Astrocyte of the spinal cord (primary cell): ENCODE results near the gene TMF1.

Experiments used
- DNase-seq: peaks from one replicate; pipeline ENCODE4 v3.0.0; 2011; ENCODE audit warnings: low read depth, low spot score
- H3K4me3 ChIP-seq: 2 replicates; pipeline ENCODE4 v1.5.1; 2011; ENCODE audit warnings: low read depth, mild to moderate bottlenecking, low read length, moderate library complexity
- in situ Hi-C: cut with HindIII; loops from 2 replicates; pipeline ENCODE4 v1.10.0; 2017; ENCODE audit warnings: low sequenced_read_pairs
- TF ChIP-seq, protein P1 (sequence below): IDR thresholded peaks from 2 replicates; pipeline ENCODE4 v1.5.1; 2012; ENCODE audit warnings: low read depth, mild to moderate bottlenecking, low read length, inconsistent platforms

The TMF1 gene

DNA sequence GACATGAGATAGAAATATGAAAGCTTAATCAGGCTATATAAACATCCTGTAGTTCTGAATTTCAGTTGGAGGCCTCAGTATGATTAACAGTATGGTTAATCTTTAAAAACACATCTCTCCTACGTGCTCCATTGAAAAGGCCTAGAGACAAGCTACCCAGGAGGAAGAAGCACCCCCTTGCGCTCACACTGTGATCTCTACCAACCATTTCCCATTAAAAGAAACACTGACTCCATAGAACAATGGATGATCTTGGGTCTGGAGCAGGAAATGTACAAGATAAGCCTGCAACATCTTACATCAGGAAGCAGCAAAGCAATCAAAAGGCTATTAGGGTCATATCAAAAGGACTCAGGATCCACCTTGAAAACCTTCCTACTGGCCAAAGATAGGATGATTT is 35.2 kb downstream of the TMF1 start:
- H3K4me3 ChIP-seq = no peak overlapping the region
- TF ChIP-seq, protein P1, sequence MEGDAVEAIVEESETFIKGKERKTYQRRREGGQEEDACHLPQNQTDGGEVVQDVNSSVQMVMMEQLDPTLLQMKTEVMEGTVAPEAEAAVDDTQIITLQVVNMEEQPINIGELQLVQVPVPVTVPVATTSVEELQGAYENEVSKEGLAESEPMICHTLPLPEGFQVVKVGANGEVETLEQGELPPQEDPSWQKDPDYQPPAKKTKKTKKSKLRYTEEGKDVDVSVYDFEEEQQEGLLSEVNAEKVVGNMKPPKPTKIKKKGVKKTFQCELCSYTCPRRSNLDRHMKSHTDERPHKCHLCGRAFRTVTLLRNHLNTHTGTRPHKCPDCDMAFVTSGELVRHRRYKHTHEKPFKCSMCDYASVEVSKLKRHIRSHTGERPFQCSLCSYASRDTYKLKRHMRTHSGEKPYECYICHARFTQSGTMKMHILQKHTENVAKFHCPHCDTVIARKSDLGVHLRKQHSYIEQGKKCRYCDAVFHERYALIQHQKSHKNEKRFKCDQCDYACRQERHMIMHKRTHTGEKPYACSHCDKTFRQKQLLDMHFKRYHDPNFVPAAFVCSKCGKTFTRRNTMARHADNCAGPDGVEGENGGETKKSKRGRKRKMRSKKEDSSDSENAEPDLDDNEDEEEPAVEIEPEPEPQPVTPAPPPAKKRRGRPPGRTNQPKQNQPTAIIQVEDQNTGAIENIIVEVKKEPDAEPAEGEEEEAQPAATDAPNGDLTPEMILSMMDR = no peak
- in situ Hi-C loops = no loop called here
- DNase-seq = no peak

DNA sequence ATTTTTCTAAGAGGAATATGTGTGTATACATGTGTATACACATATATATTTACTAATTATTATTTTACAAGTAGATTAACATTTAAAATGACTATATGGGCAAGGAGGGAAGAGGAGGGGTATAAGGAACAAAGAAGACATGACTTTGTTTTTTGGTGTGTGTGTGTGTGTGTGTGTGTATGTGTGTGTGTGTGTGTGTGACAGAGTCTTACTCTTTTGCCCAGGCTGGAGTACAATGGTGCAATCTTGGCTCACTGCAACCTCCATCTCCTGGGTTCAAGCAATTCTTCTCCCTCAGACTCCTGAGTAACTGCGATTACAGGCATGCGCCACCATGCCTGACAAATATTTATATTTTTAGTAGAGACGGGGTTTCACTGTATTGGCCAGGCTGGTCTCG is 36.0 kb downstream of the TMF1 start:
- no peak for DNase-seq
- TF ChIP-seq, protein P1 = no peak
- H3K4me3 ChIP-seq = no peak overlapping the region
- in situ Hi-C loops = no loop called here

DNA sequence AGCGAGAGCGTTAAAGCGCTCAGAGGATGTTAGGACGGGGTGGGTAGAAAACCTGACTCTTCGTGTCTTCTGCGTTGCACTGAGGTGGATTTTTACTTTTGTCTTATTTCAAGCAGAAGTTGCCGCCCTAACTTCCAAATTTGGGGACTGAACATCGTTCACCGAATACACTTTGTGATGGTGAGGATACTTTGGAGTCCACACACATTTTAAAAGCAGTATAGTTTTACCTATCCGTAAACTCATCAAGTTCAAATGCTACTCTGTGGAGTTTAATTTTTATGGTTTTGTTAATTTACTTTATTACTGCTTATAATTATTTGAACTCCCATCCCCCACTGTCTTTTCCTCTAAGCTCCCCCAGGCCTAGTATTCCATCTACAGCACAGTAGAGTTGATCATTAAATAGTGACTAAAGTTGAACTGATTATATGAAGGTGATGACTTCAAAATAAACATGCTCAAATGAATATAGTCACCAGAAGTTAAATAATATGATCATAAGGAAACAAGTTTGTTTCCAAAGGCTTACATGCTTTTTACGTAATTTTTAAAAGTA is 38.0 kb downstream of the TMF1 start:
- TF ChIP-seq, protein P1 = no peak
- H3K4me3 ChIP-seq = peak overlapping the region; percentile 56
- no peak for DNase-seq
- in situ Hi-C loops = no loop called here

DNA sequence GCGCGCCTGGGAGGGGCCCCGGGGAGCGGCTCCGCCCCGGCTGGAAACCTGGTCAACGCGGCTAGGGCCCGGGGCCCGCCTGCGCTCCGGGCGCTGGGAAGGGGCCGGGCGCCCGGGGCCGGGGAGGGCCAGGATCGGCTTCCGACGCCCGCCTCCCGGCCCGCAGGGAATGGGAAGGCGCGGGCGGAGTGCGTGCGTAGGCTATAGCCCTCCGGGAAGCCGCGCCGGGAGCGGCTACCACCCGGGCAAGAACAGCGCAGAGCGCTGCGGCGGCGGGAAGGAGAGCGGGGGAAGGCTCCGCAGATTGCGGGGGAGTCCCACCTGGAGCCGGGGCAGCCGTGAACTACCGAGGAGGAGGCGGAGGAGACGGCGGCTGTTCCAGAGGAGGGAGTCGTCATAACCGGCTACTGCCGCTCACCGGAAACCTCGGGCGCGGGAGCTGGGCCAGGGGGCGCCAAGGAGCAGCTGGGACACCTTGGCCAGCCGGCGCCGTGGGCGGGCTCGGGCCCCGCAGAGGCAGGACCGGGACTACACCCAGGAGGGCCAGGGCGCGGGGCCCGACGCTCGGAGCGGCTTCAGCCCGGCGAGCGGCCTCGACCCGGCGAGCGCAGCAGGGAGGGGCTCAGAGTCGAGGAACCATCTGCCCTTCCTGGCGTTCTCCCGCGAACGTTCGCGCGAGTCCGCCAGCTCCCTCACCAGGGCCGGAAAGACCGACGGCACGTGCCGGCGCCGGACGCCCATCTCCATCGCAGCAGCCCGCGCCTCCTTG is 38.7 kb downstream of the TMF1 start, which contains the start of gene EOGT:
Gene EOGT (minus strand): TSS at position 432 of the 769 bp plus-strand sequence. CDS start 3,838 bp downstream, outside the sequence.
- in situ Hi-C loops = no loop called here
- peak within 1 kb of the TSS; percentile 56 for H3K4me3 ChIP-seq
- TF ChIP-seq, protein P1 = peak; percentile 65
- peak; percentile 89 for DNase-seq

DNA sequence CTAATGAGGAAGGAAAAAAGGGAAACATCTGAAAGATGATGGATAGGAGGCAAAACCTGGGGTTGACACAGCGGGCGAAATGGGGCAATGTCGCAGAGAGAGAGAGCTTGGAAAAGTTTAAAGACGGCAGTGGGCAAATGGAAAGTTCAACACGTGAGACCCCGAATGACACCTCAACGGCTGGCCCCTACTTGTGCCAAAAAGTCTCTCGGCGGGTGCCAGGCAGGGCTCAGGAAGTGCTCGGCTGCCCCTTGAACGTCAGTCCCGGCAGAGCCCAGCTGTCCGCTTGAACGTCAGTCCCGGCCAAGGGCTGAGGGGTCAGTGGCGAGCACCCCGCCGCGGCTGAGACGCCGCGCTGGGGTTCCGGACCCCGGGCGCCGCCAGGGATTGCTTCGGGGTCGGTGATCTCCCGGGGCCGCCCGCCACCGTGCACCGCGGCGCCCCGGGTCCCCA is 39.3 kb downstream of the TMF1 start:
- TF ChIP-seq, protein P1 = no peak
- peak; percentile 52 for DNase-seq
- in situ Hi-C loops = no loop called here
- H3K4me3 ChIP-seq = peak overlapping the region; percentile 56

DNA sequence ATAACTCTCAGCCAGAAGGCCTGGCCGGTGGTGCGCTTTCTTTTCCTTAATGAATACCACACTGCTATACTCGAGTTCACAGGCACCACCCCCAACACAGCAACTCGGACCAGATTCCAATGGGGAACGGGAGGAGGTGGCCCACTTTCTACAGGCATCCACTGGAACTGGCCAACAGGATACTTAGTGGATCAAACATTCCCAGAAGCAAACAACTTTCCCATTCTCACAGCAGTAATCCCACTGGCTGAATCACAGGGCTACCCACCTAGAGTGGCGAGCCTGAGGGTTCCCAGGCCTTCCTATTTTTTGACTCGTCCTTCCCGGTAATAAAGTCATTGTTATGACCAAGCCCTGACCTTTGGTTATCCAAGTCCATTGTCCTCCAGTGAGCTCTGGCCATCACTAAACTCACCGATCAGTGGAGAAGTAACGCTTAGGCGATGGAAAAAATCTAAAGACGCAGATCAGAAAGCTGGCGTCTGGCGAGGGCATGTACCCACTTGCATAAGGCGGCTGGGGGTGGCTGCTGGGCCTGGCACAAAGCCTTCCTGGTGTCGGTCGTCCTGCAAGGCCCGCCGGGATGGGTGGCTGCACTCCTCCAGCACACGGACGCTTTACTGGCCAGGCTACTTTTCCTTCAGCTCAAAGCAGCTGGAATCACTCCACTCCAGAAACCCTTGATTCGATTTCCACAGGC is 39.9 kb downstream of the TMF1 start:
- DNase-seq = no peak
- H3K4me3 ChIP-seq = peak overlapping the region; percentile 56
- TF ChIP-seq, protein P1 = no peak
- in situ Hi-C loops = no loop called here
